Liver (tissue), 9 donors: ENCODE results near the gene DLEC1. TPM values are rescaled to one million over a fixed set of nuclear protein-coding genes. Genes with fewer than 3 reads are reported as not detected.

Experiments used
- DNase-seq: peaks from one replicate; pipeline ENCODE4 v3.0.0-alpha.2; 2017; ENCODE audit warnings: low spot score
- H3K27ac ChIP-seq, 2 donors: one replicate each; pipeline ENCODE4 v1.7.0; 2013; ENCODE audit warnings: inconsistent platforms in 2 of 2, low read length in 2 of 2, control low read depth in 1 of 2, low read depth in 1 of 2, mild to moderate bottlenecking in 1 of 2
- H3K27me3 ChIP-seq, 4 donors: one replicate each; pipeline versions ENCODE4 v1.6.1 to v1.7.0; 2013; ENCODE audit warnings: low read length in 3 of 4, inconsistent platforms in 1 of 4, mild to moderate bottlenecking in 1 of 4, moderate library complexity in 1 of 4; ENCODE audit not compliant: control insufficient read depth in 4 of 4, insufficient read depth in 4 of 4
- H3K36me3 ChIP-seq, 4 donors: one replicate each; pipeline versions ENCODE4 v1.6.1 to v1.7.0; 2013; ENCODE audit warnings: low read length in 3 of 4, mild to moderate bottlenecking in 3 of 4, low read depth in 1 of 4, moderate library complexity in 1 of 4; ENCODE audit not compliant: control insufficient read depth in 4 of 4, insufficient read depth in 3 of 4
- H3K4me1 ChIP-seq, 4 donors: one replicate each; pipeline versions ENCODE4 v1.6.1 to v1.7.0; 2013; ENCODE audit warnings: low read length in 3 of 4, mild to moderate bottlenecking in 3 of 4, moderate library complexity in 1 of 4; ENCODE audit not compliant: control insufficient read depth in 4 of 4, insufficient read depth in 4 of 4
- H3K4me3 ChIP-seq, 3 donors: one replicate each; pipeline versions ENCODE4 v1.6.1 to v1.7.0; 2013; ENCODE audit warnings: low read length in 3 of 3, control low read depth in 1 of 3, low read depth in 1 of 3, mild to moderate bottlenecking in 1 of 3
- H3K9ac ChIP-seq, 2 donors: one replicate each; pipeline ENCODE4 v1.7.0; 2013; ENCODE audit warnings: low read length in 2 of 2, mild to moderate bottlenecking in 2 of 2, moderate library complexity in 2 of 2, control low read depth in 1 of 2, low read depth in 1 of 2
- H3K9me3 ChIP-seq, 4 donors: one replicate each; pipeline versions ENCODE4 v1.6.1 to v1.7.0; 2013; ENCODE audit warnings: low read length in 3 of 4; ENCODE audit not compliant: control insufficient read depth in 4 of 4
- ATF3 ChIP-seq: IDR thresholded peaks from 2 replicates; pipeline ENCODE4 v1.6.1; 2016; ENCODE audit warnings: antibody characterized with exemption
- CTCF ChIP-seq: fragments of 150-350 bp; IDR thresholded peaks from 2 replicates; pipeline ENCODE4 v1.5.1; 2017; ENCODE audit warnings: improper control_type of control experiment, low read depth, low read length; ENCODE audit not compliant: missing input control
- EGR1 ChIP-seq, 2 donors: IDR thresholded peaks; 2 replicates each; pipeline ENCODE4 v1.6.1; 2016 to 2018; ENCODE audit warnings: antibody characterized with exemption in 2 of 2, low read depth in 2 of 2
- FOXA1 ChIP-seq: IDR thresholded peaks from 2 replicates; pipeline ENCODE4 v1.6.1; 2016; ENCODE audit warnings: antibody characterized with exemption
- FOXA2 ChIP-seq: IDR thresholded peaks from 2 replicates; pipeline ENCODE4 v1.6.1; 2016; ENCODE audit warnings: antibody characterized with exemption
- GABPA ChIP-seq, 2 donors: IDR thresholded peaks in 1 of 2; conservative IDR thresholded peaks in 1 of 2; 2 replicates each; pipeline ENCODE4 v1.6.1; 2016; ENCODE audit warnings: antibody characterized with exemption in 2 of 2, mild to moderate bottlenecking in 1 of 2, moderate library complexity in 1 of 2
- HNF4A ChIP-seq, 2 donors: conservative IDR thresholded peaks; 2 replicates each; pipeline ENCODE4 v1.6.1; 2016; ENCODE audit warnings: antibody characterized with exemption in 2 of 2, mild to moderate bottlenecking in 2 of 2
- HNF4G ChIP-seq: IDR thresholded peaks from 2 replicates; pipeline ENCODE4 v1.6.1; 2016; ENCODE audit warnings: antibody characterized with exemption
- JUND ChIP-seq, 2 donors: IDR thresholded peaks; 2 replicates each; pipeline ENCODE4 v1.6.1; 2016; ENCODE audit warnings: antibody characterized with exemption in 2 of 2
- MAX ChIP-seq: IDR thresholded peaks from 2 replicates; pipeline ENCODE4 v1.6.1; 2016; ENCODE audit warnings: antibody characterized with exemption
- NR2F2 ChIP-seq: IDR thresholded peaks from 2 replicates; pipeline ENCODE4 v1.6.1; 2016; ENCODE audit warnings: antibody characterized with exemption
- RAD21 ChIP-seq, 2 donors: IDR thresholded peaks; 2 replicates each; pipeline ENCODE4 v1.6.1; 2016; ENCODE audit warnings: antibody characterized with exemption in 2 of 2, mild to moderate bottlenecking in 2 of 2
- RXRA ChIP-seq, 2 donors: IDR thresholded peaks; 2 replicates each; pipeline ENCODE4 v1.6.1; 2017 to 2018; ENCODE audit warnings: antibody characterized with exemption in 2 of 2, mild to moderate bottlenecking in 1 of 2
- TAF1 ChIP-seq: conservative IDR thresholded peaks from 2 replicates; pipeline ENCODE4 v1.6.1; 2016; ENCODE audit warnings: antibody characterized with exemption, mild to moderate bottlenecking
- YY1 ChIP-seq: IDR thresholded peaks from 2 replicates; pipeline ENCODE4 v1.6.1; 2016; ENCODE audit warnings: antibody characterized with exemption, mild to moderate bottlenecking
- ZBTB33 ChIP-seq: IDR thresholded peaks from 2 replicates; pipeline ENCODE4 v1.6.1; 2016; ENCODE audit warnings: antibody characterized with exemption
- WGBS: extraction: QIAGEN DNeasy Blood & Tissue Kit; methylation state at CpG from one replicate; pipeline ENCODE4 v1.1.7; 2013; 5-methylcytosine and 5-hydroxymethylcytosine counted together
- polyA plus RNA-seq, 2 donors: library from polyadenylated mRNA; stranded (reverse) in 1 of 2; unstranded in 1 of 2; fragments of 200-250 nt in 1 of 2; fragments of >200 nt in 1 of 2; fragmentation: Nextera tagmentation in 1 of 2; extraction: Ambion mirVana in 1 of 2; gene quantifications; one replicate each; pipeline versions ENCODE4 v1.2.1 to v1.2.3, GENCODE V29; 2013 to 2015
- total RNA-seq, 2 donors: library from RNA; depleted of rRNA; stranded (reverse); fragments of >200 nt; gene quantifications; one replicate each; pipeline ENCODE4 v1.2.3, GENCODE V29; 2014
- donor health status: healthy.
- donor health status: healthy.
- donor health status: healthy.
- donor health status: healthy.
- donor health status: healthy.

The DLEC1 gene
- total and polyA plus RNA-seq, 4 donors, result 0.09 to 0.63 (median 0.30) TPM

GRCh38 chr3:37996785-37997301 lies 42.2 kb upstream of the DLEC1 start:
- no peak overlapping the region for H3K4me3 ChIP-seq
- peak; percentile 87 for DNase-seq
- H3K4me1 ChIP-seq, result peaks cover 0 to 18% (median 8%) of the 10 kb centered on the region in 4 donors
- H3K27me3 ChIP-seq, result no peaks in the 10 kb centered on the region
- H3K27ac ChIP-seq, result no peak overlapping the region
- no peaks in the 10 kb centered on the region for H3K9me3 ChIP-seq
- TF ChIP-seq RAD21 (IDR thresholded peaks at IDR 0.05) (peak; percentile 71 to 83), CTCF (peak; percentile 91), ATF3 (no peak)
- WGBS, result 49% methylated on average over 7 of the region's 7 CpGs
- H3K9ac ChIP-seq, result no peak overlapping the region
- no peaks in the 10 kb centered on the region for H3K36me3 ChIP-seq

GRCh38 chr3:37997342-37997741 lies 41.7 kb upstream of the DLEC1 start:
- Histone ChIP-seq H3K36me3 (no peaks in the 10 kb centered on the region), H3K27me3 (no peaks in the 10 kb centered on the region), H3K9me3 (no peaks in the 10 kb centered on the region), H3K27ac (no peak overlapping the region), H3K4me1 (peaks cover 0 to 18% (median 8%) of the 10 kb centered on the region in 4 donors), H3K9ac (no peak overlapping the region), H3K4me3 (no peak overlapping the region)
- no peak for DNase-seq
- 93% methylated on average over 10 of the region's 10 CpGs for WGBS
- TF ChIP-seq ATF3, result no peak
- no peak for TF ChIP-seq EGR1 (IDR thresholded peaks at IDR 0.05; ENCODE audit: low read depth in 2 of 2)
- no peak for TF ChIP-seq RAD21 (IDR thresholded peaks at IDR 0.05)
- no peak for TF ChIP-seq MAX
- TF ChIP-seq JUND (IDR thresholded peaks at IDR 0.05), result no peak
- no peak for TF ChIP-seq YY1

GRCh38 chr3:37997791-37998370 lies 41.1 kb upstream of the DLEC1 start:
- no peak overlapping the region for H3K9ac ChIP-seq
- DNase-seq, result no peak

More at GRCh38 chr3:37997791-37998370, 41.1 kb upstream of the DLEC1 start:
- Histone ChIP-seq H3K27ac (peak overlapping the region; percentile 68 to 81), H3K36me3 (no peaks in the 10 kb centered on the region), H3K9me3 (no peaks in the 10 kb centered on the region), H3K4me3 (no peak overlapping the region), H3K4me1 (peaks cover 0 to 18% (median 8%) of the 10 kb centered on the region in 4 donors), H3K27me3 (no peaks in the 10 kb centered on the region)
- TF ChIP-seq EGR1 (IDR thresholded peaks at IDR 0.05; ENCODE audit: low read depth in 2 of 2) (no peak), TAF1 (no peak), RXRA (IDR thresholded peaks at IDR 0.05) (no peak), ZBTB33 (no peak), MAX (no peak), RAD21 (IDR thresholded peaks at IDR 0.05) (no peak), FOXA2 (no peak), HNF4G (no peak), NR2F2 (no peak), JUND (IDR thresholded peaks at IDR 0.05) (no peak), YY1 (no peak), ATF3 (no peak), CTCF (no peak), GABPA (IDR thresholded peaks at IDR 0.05 in 1 of 2, conservative IDR thresholded peaks at IDR 0.05 in 1 of 2) (no peak), HNF4A (conservative IDR thresholded peaks at IDR 0.05) (no peak), FOXA1 (no peak)
- WGBS, result 84% methylated on average over 6 of the region's 6 CpGs
